ENCODE data around the gene ZYX.

- TF ChIP-seq POLR2AphosphoS5 (IDR thresholded peaks at IDR 0.05), result no peak
- TF ChIP-seq, protein P1, sequence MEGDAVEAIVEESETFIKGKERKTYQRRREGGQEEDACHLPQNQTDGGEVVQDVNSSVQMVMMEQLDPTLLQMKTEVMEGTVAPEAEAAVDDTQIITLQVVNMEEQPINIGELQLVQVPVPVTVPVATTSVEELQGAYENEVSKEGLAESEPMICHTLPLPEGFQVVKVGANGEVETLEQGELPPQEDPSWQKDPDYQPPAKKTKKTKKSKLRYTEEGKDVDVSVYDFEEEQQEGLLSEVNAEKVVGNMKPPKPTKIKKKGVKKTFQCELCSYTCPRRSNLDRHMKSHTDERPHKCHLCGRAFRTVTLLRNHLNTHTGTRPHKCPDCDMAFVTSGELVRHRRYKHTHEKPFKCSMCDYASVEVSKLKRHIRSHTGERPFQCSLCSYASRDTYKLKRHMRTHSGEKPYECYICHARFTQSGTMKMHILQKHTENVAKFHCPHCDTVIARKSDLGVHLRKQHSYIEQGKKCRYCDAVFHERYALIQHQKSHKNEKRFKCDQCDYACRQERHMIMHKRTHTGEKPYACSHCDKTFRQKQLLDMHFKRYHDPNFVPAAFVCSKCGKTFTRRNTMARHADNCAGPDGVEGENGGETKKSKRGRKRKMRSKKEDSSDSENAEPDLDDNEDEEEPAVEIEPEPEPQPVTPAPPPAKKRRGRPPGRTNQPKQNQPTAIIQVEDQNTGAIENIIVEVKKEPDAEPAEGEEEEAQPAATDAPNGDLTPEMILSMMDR (IDR thresholded peaks at IDR 0.05; ENCODE audit: poor library complexity, severe bottlenecking), result no peak
Measured at GRCh38 chr7:143363016-143363937, 17.9 kb upstream of the ZYX start.
